Thyroid gland (tissue), 4 donors: ENCODE results near the gene PITPNB. TPM values are rescaled to one million over a fixed set of nuclear protein-coding genes. Genes with fewer than 3 reads are reported as not detected.
A peak's percentile ranks its signal among the peaks of the same experiment; 100 is the strongest.

Experiments used
- DNase-seq, 2 donors: peaks; one replicate each; pipeline ENCODE4 v3.0.0-alpha.2; 2019
- H3K27ac ChIP-seq, 3 donors: fragments of 200-600 bp; sonication (generic); 1 replicate in 2 of 3; 2 replicates in 1 of 3; pipeline ENCODE4 v1.5.1; 2016 to 2019; ENCODE audit warnings: mild to moderate bottlenecking in 1 of 3, moderate library complexity in 1 of 3
- H3K27me3 ChIP-seq: fragments of 200-600 bp; sonication (generic); one replicate; pipeline ENCODE4 v1.5.1; 2019
- H3K36me3 ChIP-seq, 2 donors: fragments of 200-600 bp; sonication (generic); one replicate each; pipeline ENCODE4 v1.5.1; 2016 to 2019
- H3K4me1 ChIP-seq, 2 donors: fragments of 200-600 bp; sonication (generic); one replicate each; pipeline ENCODE4 v1.5.1; 2017 to 2019
- H3K4me3 ChIP-seq, 3 donors: fragments of 200-600 bp; sonication (generic); replicated peaks in 1 of 3; 1 replicate in 2 of 3; 2 replicates in 1 of 3; pipeline ENCODE4 v1.5.1; 2016; ENCODE audit warnings: mild to moderate bottlenecking in 1 of 3
- H3K9me3 ChIP-seq: fragments of 200-600 bp; sonication (generic); one replicate; pipeline ENCODE4 v1.5.1; 2017
- POLR2A ChIP-seq, 2 donors: fragments of 450-650 bp; IDR thresholded peaks; one replicate each; pipeline ENCODE4 v1.6.1; 2017; ENCODE audit warnings: antibody characterized with exemption in 2 of 2, mild to moderate bottlenecking in 2 of 2, moderate library complexity in 1 of 2
- whole genome bisulfite sequencing, 2 donors: methylation state at CpG; one replicate each; pipeline ENCODE4 v1.1.5; 2017; 5-methylcytosine and 5-hydroxymethylcytosine counted together
- intact Hi-C: fragments of 100-400 bp; cut with DNase I; formaldehyde crosslinking; loops from one replicate; pipeline ENCODE4 v1.15.1; 2023
- total RNA-seq, 4 donors: library from RNA; depleted of rRNA; stranded (reverse); fragments of >200 nt; gene quantifications; one replicate each; pipeline ENCODE4 v1.2.3, GENCODE V29; 2016
- TF ChIP-seq, protein P1 (sequence below), 6 experiments: fragments of 200-600 bp in 3 of 6; fragments of 450-650 bp in 3 of 6; sonication (generic) in 3 of 6; IDR thresholded peaks; one replicate each; pipeline ENCODE4 v1.5.1; 2016 to 2019; ENCODE audit warnings: antibody characterized with exemption in 6 of 6, mild to moderate bottlenecking in 2 of 6, inconsistent platforms in 1 of 6, moderate library complexity in 1 of 6

The PITPNB gene
- total RNA-seq, 4 donors from 2014 or later, result 30.7 to 54.4 (median 42.6) TPM

DNA sequence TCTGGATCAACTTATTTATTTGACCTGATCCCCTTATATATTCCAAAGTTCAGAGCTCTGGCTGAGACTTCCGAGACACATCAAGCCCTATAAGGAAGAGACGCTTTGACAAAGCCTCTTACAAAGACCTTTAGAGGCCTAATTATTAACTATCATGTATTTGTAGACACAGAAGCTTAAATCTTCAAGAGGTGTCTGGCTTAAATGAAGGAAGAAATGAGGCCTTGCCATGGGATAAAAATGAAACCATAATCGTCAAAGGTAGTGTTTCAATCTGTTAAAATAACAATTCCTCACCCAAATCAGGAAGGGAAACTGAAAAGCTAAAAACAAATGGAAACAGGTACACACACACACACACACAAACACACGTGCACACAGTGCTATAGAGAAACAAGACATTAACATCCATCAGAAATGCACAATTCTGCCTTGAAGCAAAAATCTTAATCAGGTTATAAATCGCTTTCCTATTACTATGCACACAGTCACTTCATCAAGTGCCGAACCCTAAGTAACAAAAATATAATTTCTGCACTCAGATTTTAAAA lies 50.2 kb downstream of the PITPNB start:
- peak overlapping the region in 2 of 3 donors; percentile 79 to 85 for H3K27ac ChIP-seq
- H3K9me3 ChIP-seq, result no peaks in the 10 kb centered on the region
- H3K4me3 ChIP-seq, result no peak overlapping the region
- 77 to 86% methylated on average over 6 of the region's 6 CpGs for WGBS, 2 donors
- H3K27me3 ChIP-seq, result no peaks in the 10 kb centered on the region
- intact Hi-C loops, result no loop called here
- peaks cover 0 to 2% of the 10 kb centered on the region in 2 donors for H3K36me3 ChIP-seq
- DNase-seq, result no peak
- no peak for TF ChIP-seq POLR2A (IDR thresholded peaks at IDR 0.05)
- TF ChIP-seq, protein P1, sequence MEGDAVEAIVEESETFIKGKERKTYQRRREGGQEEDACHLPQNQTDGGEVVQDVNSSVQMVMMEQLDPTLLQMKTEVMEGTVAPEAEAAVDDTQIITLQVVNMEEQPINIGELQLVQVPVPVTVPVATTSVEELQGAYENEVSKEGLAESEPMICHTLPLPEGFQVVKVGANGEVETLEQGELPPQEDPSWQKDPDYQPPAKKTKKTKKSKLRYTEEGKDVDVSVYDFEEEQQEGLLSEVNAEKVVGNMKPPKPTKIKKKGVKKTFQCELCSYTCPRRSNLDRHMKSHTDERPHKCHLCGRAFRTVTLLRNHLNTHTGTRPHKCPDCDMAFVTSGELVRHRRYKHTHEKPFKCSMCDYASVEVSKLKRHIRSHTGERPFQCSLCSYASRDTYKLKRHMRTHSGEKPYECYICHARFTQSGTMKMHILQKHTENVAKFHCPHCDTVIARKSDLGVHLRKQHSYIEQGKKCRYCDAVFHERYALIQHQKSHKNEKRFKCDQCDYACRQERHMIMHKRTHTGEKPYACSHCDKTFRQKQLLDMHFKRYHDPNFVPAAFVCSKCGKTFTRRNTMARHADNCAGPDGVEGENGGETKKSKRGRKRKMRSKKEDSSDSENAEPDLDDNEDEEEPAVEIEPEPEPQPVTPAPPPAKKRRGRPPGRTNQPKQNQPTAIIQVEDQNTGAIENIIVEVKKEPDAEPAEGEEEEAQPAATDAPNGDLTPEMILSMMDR (IDR thresholded peaks at IDR 0.05), result no peak
- H3K4me1 ChIP-seq, result peaks cover 30 to 50% of the 10 kb centered on the region in 2 donors

DNA sequence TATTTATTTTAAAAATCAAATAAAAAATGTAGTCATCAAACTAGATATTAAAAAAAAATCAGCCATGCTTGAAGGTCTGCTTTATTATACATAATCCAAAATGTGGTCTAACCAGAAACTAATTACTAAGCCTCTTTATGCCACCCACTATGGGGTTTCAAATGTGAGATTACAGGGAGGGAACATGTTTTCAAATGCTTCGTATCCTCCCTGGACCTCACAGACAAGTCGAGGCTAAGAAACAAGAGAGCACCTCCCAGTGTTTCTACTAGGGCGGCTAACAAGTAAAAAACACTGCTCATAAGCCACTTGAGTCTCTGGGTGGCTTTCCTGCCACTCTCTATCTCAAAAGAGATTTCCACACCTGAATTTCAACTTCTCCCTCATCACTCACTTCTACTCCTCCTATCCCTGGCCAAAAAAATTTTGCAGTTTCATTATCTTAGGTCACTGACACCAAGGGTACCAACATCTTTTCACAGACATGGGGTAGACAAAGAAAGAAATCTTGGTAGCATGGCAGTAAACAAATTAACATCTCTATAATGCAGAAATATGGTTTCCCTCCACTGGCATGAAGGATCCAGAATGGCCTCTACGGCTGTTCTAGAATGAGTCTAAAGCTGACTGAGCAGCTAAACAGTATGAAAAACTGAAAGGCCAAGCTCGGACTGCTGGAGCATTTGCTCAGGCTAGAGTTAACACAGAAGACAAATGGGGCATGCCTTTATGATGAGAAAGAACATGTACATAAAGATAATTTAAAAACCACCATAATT lies 50.9 kb downstream of the PITPNB start:
- Histone ChIP-seq H3K4me1 (peaks cover 24 to 44% of the 10 kb centered on the region in 2 donors), H3K9me3 (no peaks in the 10 kb centered on the region), H3K36me3 (peaks cover 0 to 2% of the 10 kb centered on the region in 2 donors), H3K4me3 (no peak overlapping the region), H3K27ac (peak overlapping the region; percentile 16 to 85 (median 79)), H3K27me3 (no peaks in the 10 kb centered on the region)
- 70% methylated on average over 5 of the region's 5 CpGs for WGBS, 2 donors
- DNase-seq, result no peak
- no peak for TF ChIP-seq POLR2A (IDR thresholded peaks at IDR 0.05)
- TF ChIP-seq, protein P1 (IDR thresholded peaks at IDR 0.05), result no peak
- intact Hi-C loops, result no loop called here

DNA sequence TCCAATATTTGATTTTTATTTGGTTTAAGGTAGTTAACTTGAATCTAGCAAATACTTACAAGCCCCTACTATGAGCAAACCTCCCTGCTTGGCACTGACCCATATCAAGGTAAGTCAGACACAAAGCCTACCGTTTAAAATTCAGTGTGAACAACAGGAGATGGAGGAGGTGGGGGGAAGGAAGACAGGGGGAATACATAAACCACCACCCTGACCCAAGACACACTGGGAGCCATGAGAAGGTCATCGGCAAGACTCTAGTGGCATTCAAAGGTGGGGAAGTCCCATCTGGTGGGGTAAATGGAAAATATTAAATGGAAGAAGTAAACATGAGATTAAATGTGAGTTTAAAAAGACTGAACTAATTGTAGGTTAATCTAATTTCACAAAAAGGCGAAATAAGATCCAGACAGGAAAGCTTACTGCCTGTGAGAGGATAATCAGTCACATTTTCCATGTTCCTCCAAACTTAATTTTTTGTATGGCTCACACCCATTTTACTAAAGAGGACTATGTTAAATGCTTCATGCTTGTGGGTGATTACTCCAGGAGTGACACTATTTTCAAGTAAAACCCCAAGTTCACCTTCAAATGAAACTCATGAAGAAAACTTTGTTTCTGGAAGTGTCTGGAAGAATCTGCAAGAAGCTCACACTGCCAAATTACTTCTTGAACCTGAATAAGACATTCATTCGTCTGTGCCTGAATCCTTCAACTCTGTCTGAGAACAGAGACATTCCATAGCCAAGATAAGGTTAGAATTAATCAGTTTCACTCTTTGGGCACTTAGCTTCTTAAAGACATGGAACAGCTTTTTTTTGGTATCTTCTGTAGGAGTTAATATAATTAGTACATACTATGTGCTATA lies 51.7 kb downstream of the PITPNB start:
- no peak overlapping the region for H3K4me3 ChIP-seq
- H3K4me1 ChIP-seq, result peaks cover 21 to 38% of the 10 kb centered on the region in 2 donors
- TF ChIP-seq, protein P1 (IDR thresholded peaks at IDR 0.05), result no peak
- no peak for TF ChIP-seq POLR2A (IDR thresholded peaks at IDR 0.05)
- WGBS, 2 donors, result 42 to 49% methylated on average over 4 of the region's 4 CpGs
- no peaks in the 10 kb centered on the region for H3K27me3 ChIP-seq
- no peaks in the 10 kb centered on the region for H3K9me3 ChIP-seq
- H3K27ac ChIP-seq, result peak overlapping the region; percentile 16 to 85 (median 79)
- intact Hi-C loops, result no loop called here
- H3K36me3 ChIP-seq, result no peaks in the 10 kb centered on the region
- no peak for DNase-seq

DNA sequence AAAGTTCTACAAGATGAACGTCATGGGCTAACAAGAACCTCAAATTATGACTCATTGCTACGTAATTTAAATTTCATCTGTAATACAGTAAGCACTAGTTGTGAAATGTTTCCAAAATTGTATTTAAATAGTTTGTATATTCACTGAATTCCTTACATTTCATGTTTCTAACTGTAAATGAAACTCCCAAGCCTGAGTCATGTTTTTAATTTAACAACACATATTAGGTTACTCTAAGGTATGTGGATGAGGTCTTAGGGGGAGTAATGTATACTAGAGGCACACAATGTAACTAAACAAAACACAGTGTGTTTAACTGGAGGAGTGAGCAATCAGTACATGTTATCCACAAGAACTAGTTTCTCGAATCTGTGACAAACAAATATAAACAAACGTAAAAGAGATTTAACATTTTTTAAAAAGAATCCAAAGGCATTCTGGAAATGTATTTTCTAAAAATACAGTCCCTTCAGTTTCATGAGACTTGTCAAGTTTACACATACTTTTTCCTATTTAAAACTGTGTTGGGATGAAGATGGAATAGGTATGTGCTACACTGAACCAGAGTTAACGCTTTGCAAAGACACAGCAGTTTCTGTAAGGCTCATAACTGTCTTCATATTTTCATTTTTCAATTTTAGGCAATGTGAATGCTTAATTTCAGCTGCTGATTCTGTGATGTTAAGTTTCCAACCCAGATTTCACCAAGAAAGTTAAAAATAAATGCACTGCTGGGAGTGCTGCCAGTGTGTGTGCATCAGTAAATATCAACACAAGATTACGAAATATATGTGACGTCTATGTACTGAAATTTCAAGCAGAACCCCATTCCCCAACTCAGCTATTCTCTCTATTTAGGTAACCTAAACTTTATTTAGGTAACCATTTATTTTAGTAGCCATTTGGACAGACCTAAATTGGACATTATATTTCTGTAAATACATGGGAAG lies 52.6 kb downstream of the PITPNB start:
- Histone ChIP-seq H3K4me3 (no peak overlapping the region), H3K36me3 (no peaks in the 10 kb centered on the region), H3K27ac (peak overlapping the region; percentile 37 to 85 (median 79)), H3K9me3 (no peaks in the 10 kb centered on the region), H3K27me3 (no peaks in the 10 kb centered on the region), H3K4me1 (peaks cover 21 to 38% of the 10 kb centered on the region in 2 donors)
- intact Hi-C loops, result no loop called here
- WGBS, 2 donors, result 71 to 79% methylated on average over 7 of the region's 7 CpGs
- TF ChIP-seq POLR2A (IDR thresholded peaks at IDR 0.05), result no peak
- TF ChIP-seq, protein P1 (IDR thresholded peaks at IDR 0.05), result no peak
- DNase-seq, result peak in 1 of 2 donors; percentile 10
